Activated T-helper 1 cell treated with Interleukin-2 at 50 U/mL for 16 hours (primary cell): ENCODE data around the gene MPP7.
"Not testable (repeated sequence)": the region's sequence is repeated elsewhere in the genome, so short reads cannot be mapped to it uniquely, and the experiment has no call there.

ENCODE experiments used
- DNase-seq: peaks from one replicate; pipeline ENCODE4 v3.0.0-alpha.2; 2020; ENCODE audit warnings: low read depth

MPP7 gene

GRCh38 chr10:28302638-28303488 lies at the start of gene MPP7:
MPP7 (minus strand) TSS chr10:28303064; CDS start chr10:28238604, 64,460 bp downstream.
- peak; percentile 96 for DNase-seq

- DNase-seq: no peak
These were observed 47.0 kb upstream of the MPP7 start for GRCh38 chr10:28349892-28350291.

GRCh38 chr10:28343987-28344895 lies 41.4 kb upstream of the MPP7 start:
- no peak for DNase-seq

GRCh38 chr10:28343252-28343651 lies 40.4 kb upstream of the MPP7 start:
- DNase-seq: no peak

DNA sequence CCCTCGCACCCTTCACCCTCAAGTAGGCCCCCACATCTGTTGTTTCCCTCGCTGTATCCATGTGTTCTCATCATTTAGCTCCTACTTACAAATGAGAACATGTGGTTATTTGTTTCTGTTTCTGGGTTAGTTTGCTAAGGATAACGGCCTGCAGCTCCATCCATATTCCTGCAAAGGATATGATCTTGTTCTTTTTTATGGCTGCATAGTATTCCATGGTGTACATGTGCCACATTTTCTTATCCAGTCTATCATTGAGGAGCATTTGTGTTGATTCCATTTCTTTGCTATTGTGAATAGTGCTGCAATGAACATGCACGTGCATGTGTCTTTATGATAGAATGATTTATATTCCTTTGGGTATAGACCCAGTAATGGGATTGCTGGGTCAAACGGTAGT lies 38.8 kb upstream of the MPP7 start:
- DNase-seq: not testable (repeated sequence)

- DNase-seq: no peak
These were observed 29.9 kb upstream of the MPP7 start for GRCh38 chr10:28332726-28333125.

- no peak for DNase-seq
These were observed 29.0 kb upstream of the MPP7 start for GRCh38 chr10:28331841-28332240.

- DNase-seq: no peak
These were observed 28.2 kb upstream of the MPP7 start for GRCh38 chr10:28331066-28331465.

DNA sequence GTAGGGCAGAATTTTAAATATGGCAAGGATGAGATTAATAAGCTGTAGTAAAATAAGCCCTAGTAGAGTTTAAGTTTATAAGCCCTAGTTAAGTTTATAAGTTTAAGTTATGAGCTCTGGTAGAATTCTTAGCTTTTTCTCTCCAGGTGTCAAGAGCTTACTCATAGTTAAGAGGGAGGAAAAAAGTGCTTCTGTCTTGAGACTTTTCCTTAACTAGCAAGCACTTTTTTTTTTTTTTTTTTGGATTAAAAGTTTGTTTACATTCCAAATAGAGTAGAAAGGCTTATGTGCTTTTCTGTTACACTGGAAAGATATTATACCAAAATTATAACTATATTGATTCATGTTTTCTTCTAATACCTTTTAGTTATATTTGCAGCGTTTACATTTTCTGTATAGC lies 25.5 kb upstream of the MPP7 start:
- no peak for DNase-seq

GRCh38 chr10:28327491-28327880 lies 24.6 kb upstream of the MPP7 start:
- no peak for DNase-seq

DNA sequence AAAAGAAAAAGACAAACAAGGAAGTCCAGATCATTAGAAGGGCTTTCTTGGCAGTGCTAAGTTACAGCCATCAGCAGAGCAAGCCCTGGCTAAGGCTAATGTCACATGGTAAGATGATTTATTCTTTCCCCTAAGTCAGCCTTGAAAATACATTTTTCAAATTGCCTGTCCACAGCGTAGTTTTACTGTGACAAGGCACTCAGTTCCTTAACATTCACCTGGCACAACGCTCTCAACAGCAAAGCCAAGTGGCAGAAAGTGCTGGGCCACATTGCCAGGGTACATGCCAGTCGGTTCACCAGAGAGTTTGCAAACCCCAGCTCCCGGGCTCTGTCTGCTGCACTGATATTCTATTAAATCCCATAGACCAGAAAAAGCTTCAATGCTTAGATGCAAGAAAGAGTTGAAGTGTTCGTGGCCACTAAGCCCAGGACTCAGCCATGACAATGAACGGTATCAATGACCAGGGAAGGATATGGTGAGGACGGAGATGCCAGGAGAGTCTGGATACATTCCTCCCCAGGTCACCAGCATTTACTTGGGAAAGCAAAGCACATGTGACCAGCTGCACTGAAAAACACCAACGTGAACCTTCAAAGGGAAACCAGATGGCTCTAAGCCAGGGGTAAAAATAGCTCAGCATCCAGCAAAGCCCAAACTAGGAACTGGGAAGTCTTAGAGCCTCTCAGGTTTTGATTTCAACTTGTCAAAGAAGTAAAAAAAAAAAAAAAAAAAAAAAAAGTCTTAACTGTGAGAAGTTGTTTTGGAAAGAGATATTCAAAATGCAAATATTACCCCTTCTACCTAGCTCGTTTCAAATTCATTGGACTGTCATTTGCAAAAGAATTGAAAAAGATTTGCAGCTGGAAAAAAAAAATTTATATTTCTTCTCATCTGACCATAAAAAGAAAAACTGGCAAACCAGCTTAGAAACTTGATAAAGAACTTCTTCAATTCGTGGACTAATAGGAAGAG lies 23.9 kb upstream of the MPP7 start:
- no peak for DNase-seq

DNA sequence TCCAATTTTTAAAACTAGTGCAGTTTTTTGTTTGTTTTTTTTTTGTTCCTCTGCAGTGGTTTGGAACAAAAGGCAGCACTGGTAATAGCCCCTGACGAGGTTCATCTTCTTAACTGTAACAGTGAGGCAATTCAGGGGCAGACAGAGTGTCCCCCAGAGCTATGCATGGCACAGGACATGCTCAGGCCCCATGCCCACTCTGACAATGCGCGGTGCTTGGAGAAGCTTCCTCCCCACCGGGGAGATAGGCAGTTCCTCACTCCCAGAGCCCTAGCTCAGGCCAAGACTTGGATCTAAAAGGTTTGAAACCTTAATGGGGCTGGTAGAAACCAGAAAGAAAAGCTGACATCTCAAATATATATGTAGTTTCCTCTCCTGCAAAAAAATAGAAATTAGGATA lies 17.9 kb upstream of the MPP7 start:
- DNase-seq: no peak

DNA sequence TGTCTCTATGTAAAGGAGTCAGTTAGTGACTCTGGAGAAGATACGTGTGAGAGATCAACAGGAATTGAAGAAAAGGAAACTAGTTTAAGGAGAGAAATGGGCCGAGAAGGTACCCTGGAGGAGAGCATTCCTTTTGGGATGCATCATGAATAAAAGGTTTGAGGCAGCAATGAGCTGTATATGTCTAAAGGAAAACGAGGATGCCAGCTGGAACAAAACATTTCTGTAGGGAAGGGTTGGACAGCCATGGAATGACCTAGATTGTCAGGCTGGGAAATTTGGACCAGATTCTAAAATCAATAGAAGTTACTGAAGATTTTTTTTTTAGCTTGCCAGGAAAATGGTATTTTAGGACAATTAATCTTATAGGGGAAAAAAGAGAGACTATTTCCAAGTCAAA lies 17.2 kb upstream of the MPP7 start:
- no peak for DNase-seq

DNA sequence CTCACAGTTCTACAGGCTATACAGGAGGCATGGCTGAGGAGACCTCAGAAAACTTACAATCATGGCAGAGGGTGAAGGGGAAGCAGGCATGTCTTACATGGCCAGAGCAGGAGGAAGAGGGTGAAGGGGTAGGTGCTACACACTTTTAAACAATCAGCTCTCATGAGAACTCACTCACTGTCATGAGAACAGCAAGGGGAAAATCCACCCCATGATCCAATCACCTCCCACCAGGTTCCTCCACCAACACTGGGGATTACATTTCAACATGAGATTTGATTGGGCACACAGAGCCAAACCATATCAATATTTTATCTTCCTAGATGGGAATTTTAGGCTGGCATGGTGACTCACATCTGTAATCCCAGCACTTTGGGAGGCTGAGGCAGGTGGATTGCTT lies 16.2 kb upstream of the MPP7 start:
- not testable (repeated sequence) for DNase-seq

GRCh38 chr10:28318626-28319025 lies 15.8 kb upstream of the MPP7 start:
- no peak for DNase-seq

DNA sequence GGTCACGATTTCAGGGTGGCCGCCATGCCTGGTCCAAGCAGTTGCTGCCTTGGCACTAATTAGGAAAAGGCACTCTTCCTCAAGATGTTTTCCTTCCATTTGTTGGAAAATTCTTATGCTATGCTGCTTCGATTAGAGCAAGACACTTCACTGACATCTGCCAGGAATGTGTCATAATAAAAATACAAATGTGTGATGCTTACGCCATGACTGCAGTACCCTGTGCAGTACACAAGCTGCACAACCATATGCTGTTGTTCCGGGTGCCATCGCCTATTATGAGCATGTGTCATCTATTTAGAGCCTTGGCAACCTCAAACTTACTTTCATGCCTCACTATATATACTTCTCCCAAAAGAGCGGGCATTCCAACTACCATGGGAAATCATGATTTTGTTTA lies 14.9 kb upstream of the MPP7 start:
- no peak for DNase-seq

GRCh38 chr10:28316696-28317095 lies 13.8 kb upstream of the MPP7 start:
- no peak for DNase-seq

- DNase-seq: no peak
These were observed 12.3 kb upstream of the MPP7 start for GRCh38 chr10:28315140-28315539.

- DNase-seq: no peak
These were observed 11.3 kb upstream of the MPP7 start for GRCh38 chr10:28314211-28314610.

GRCh38 chr10:28312572-28312971 lies 9.7 kb upstream of the MPP7 start:
- no peak for DNase-seq

GRCh38 chr10:28311104-28311503 lies 8.2 kb upstream of the MPP7 start:
- no peak for DNase-seq

DNA sequence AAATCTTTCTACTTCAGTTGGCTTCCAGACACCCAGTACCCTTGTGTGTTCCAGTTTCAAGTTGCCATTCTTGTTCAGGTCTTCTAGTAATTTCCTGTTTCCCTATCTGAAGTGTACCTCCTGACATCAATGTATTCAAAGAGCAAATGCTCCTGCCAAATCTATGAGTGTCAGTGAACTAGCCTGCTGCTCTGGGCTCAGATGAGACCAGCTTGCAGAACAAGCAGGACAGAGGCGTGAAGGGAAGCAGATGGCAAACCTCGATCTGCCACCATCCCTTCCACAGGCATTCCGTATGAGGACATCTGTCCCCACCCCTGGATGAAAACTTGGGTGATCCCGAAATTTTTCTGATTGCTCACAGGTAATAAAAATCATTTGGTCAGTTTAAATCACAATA lies 4.4 kb upstream of the MPP7 start:
- DNase-seq: no peak
